Measurements from ENCODE around the gene OBP2B.
"Not testable (repeated sequence)": the region's sequence is repeated elsewhere in the genome, so short reads cannot be mapped to it uniquely, and the experiment has no call there.

Gene OBP2B

GRCh38 chr9:133235549-133236222, 26.6 kb upstream of the OBP2B start:
- DNase-seq (ENCODE audit: low spot score in 2 of 2) (no peak), ATAC-seq (replicated peaks; ENCODE audit: extremely low read depth, poor library complexity, severe bottlenecking) (no peak)
- H3K4me3 Mint-ChIP-seq: no peak overlapping the region
- no peak overlapping the region for H3K27ac Mint-ChIP-seq (ENCODE audit: low read depth)
- peaks cover 47% of the 10 kb centered on the region for H3K27me3 Mint-ChIP-seq
- no peaks in the 10 kb centered on the region for H3K9me3 Mint-ChIP-seq
- peaks cover 14% of the 10 kb centered on the region for H3K4me1 Mint-ChIP-seq
- H3K36me3 Mint-ChIP-seq (ENCODE audit: insufficient read depth): no peaks in the 10 kb centered on the region

GRCh38 chr9:133234577-133235322, 25.7 kb upstream of the OBP2B start:
- H3K9me3 Mint-ChIP-seq: no peaks in the 10 kb centered on the region
- ATAC-seq (replicated peaks; ENCODE audit: extremely low read depth, poor library complexity, severe bottlenecking): no peak
- no peak overlapping the region for H3K27ac Mint-ChIP-seq (ENCODE audit: low read depth)
- H3K27me3 Mint-ChIP-seq: peaks cover 38% of the 10 kb centered on the region
- DNase-seq (ENCODE audit: low spot score in 2 of 2): no peak
- no peak overlapping the region for H3K4me3 Mint-ChIP-seq
- H3K4me1 Mint-ChIP-seq: peaks cover 14% of the 10 kb centered on the region
- no peaks in the 10 kb centered on the region for H3K36me3 Mint-ChIP-seq (ENCODE audit: insufficient read depth)

GRCh38 chr9:133233681-133234432, 24.8 kb upstream of the OBP2B start:
- ATAC-seq (replicated peaks; ENCODE audit: extremely low read depth, poor library complexity, severe bottlenecking) (no peak), DNase-seq (ENCODE audit: low spot score in 2 of 2) (no peak)
- no peaks in the 10 kb centered on the region for H3K36me3 Mint-ChIP-seq (ENCODE audit: insufficient read depth)
- peaks cover 29% of the 10 kb centered on the region for H3K27me3 Mint-ChIP-seq
- no peaks in the 10 kb centered on the region for H3K9me3 Mint-ChIP-seq
- no peak overlapping the region for H3K27ac Mint-ChIP-seq (ENCODE audit: low read depth)
- no peak overlapping the region for H3K4me3 Mint-ChIP-seq
- H3K4me1 Mint-ChIP-seq: peaks cover 8% of the 10 kb centered on the region

GRCh38 chr9:133231934-133232568, 23.0 kb upstream of the OBP2B start:
- H3K36me3 Mint-ChIP-seq (ENCODE audit: insufficient read depth); H3K27ac Mint-ChIP-seq (ENCODE audit: low read depth); H3K4me1 Mint-ChIP-seq; H3K4me3 Mint-ChIP-seq; ATAC-seq (replicated peaks; ENCODE audit: extremely low read depth, poor library complexity, severe bottlenecking); DNase-seq (ENCODE audit: low spot score in 2 of 2); H3K9me3 Mint-ChIP-seq: not testable (repeated sequence)
- H3K27me3 Mint-ChIP-seq: peaks cover 12% of the 10 kb centered on the region

- not testable (repeated sequence) for H3K9me3 Mint-ChIP-seq; H3K4me3 Mint-ChIP-seq; H3K27ac Mint-ChIP-seq (ENCODE audit: low read depth)
Measured at GRCh38 chr9:133230514-133230913, 21.5 kb upstream of the OBP2B start.

GRCh38 chr9:133230093-133230492, 21.0 kb upstream of the OBP2B start:
- Mint-ChIP-seq H3K4me3 (no peak overlapping the region), H3K9me3 (no peaks in the 10 kb centered on the region), H3K36me3 (ENCODE audit: insufficient read depth) (no peaks in the 10 kb centered on the region), H3K4me1 (no peaks in the 10 kb centered on the region), H3K27me3 (peaks cover 7% of the 10 kb centered on the region), H3K27ac (ENCODE audit: low read depth) (no peak overlapping the region)
- ATAC-seq (replicated peaks; ENCODE audit: extremely low read depth, poor library complexity, severe bottlenecking): no peak
- no peak for DNase-seq (ENCODE audit: low spot score in 2 of 2)

More at GRCh38 chr9:133230514-133230913, 21.5 kb upstream of the OBP2B start:
- not testable (repeated sequence) for DNase-seq (ENCODE audit: low spot score in 2 of 2); ATAC-seq (replicated peaks; ENCODE audit: extremely low read depth, poor library complexity, severe bottlenecking); H3K36me3 Mint-ChIP-seq (ENCODE audit: insufficient read depth); H3K4me1 Mint-ChIP-seq; H3K27me3 Mint-ChIP-seq

GRCh38 chr9:133228474-133229193, 19.6 kb upstream of the OBP2B start:
- H3K9me3 Mint-ChIP-seq; H3K4me3 Mint-ChIP-seq; H3K4me1 Mint-ChIP-seq; H3K27ac Mint-ChIP-seq (ENCODE audit: low read depth); H3K36me3 Mint-ChIP-seq (ENCODE audit: insufficient read depth); ATAC-seq (replicated peaks; ENCODE audit: extremely low read depth, poor library complexity, severe bottlenecking); DNase-seq (ENCODE audit: low spot score in 2 of 2): not testable (repeated sequence)
- H3K27me3 Mint-ChIP-seq: peaks cover 18% of the 10 kb centered on the region

- H3K9me3 Mint-ChIP-seq; H3K4me3 Mint-ChIP-seq; H3K27ac Mint-ChIP-seq (ENCODE audit: low read depth); H3K36me3 Mint-ChIP-seq (ENCODE audit: insufficient read depth); ATAC-seq (replicated peaks; ENCODE audit: extremely low read depth, poor library complexity, severe bottlenecking); DNase-seq (ENCODE audit: low spot score in 2 of 2); H3K4me1 Mint-ChIP-seq: not testable (repeated sequence)
- peaks cover 25% of the 10 kb centered on the region for H3K27me3 Mint-ChIP-seq
Measured at GRCh38 chr9:133227996-133228395, 18.9 kb upstream of the OBP2B start.

GRCh38 chr9:133227242-133227860, 18.3 kb upstream of the OBP2B start:
- Mint-ChIP-seq H3K4me1 (no peaks in the 10 kb centered on the region), H3K36me3 (ENCODE audit: insufficient read depth) (no peaks in the 10 kb centered on the region), H3K27ac (ENCODE audit: low read depth) (no peak overlapping the region), H3K4me3 (no peak overlapping the region), H3K9me3 (no peaks in the 10 kb centered on the region), H3K27me3 (peaks cover 29% of the 10 kb centered on the region)
- ATAC-seq (replicated peaks; ENCODE audit: extremely low read depth, poor library complexity, severe bottlenecking): no peak
- DNase-seq (ENCODE audit: low spot score in 2 of 2): no peak

- no peak for DNase-seq (ENCODE audit: low spot score in 2 of 2)
- H3K4me1 Mint-ChIP-seq: no peaks in the 10 kb centered on the region
- H3K9me3 Mint-ChIP-seq: no peaks in the 10 kb centered on the region
- H3K4me3 Mint-ChIP-seq: no peak overlapping the region
- no peak overlapping the region for H3K27ac Mint-ChIP-seq (ENCODE audit: low read depth)
- no peaks in the 10 kb centered on the region for H3K36me3 Mint-ChIP-seq (ENCODE audit: insufficient read depth)
- ATAC-seq (replicated peaks; ENCODE audit: extremely low read depth, poor library complexity, severe bottlenecking): no peak
- H3K27me3 Mint-ChIP-seq: peaks cover 29% of the 10 kb centered on the region
Measured at GRCh38 chr9:133226219-133227171, 17.4 kb upstream of the OBP2B start.
